BE2C (cell line): Measurements from ENCODE around the gene CUL4A.
A peak's percentile ranks its signal among the peaks of the same experiment; 100 is the strongest.

Experiments
- DNase-seq: peaks from one replicate; pipeline ENCODE4 v3.0.0-alpha.2; 2020
- H3K27me3 ChIP-seq: fragments of 250-450 bp; sonication (Bioruptor Pico); 2 replicates; pipeline ENCODE4 v1.5.1; 2020; ENCODE audit warnings: mild to moderate bottlenecking
- H3K36me3 ChIP-seq: fragments of 250-450 bp; sonication (Bioruptor Pico); 2 replicates; pipeline ENCODE4 v1.5.1; 2020; ENCODE audit warnings: mild to moderate bottlenecking
- H3K4me1 ChIP-seq: fragments of 250-450 bp; sonication (Bioruptor Pico); 2 replicates; pipeline ENCODE4 v1.5.1; 2020
- H3K4me3 ChIP-seq: 2 replicates; pipeline ENCODE4 v1.5.1; 2011; ENCODE audit warnings: low read depth, low read length
- H3K9me3 ChIP-seq: fragments of 250-450 bp; sonication (Bioruptor Pico); 2 replicates; pipeline ENCODE4 v1.5.1; 2020
- TF ChIP-seq, protein P1 (sequence below): IDR thresholded peaks from 2 replicates; pipeline ENCODE4 v1.5.1; 2012; ENCODE audit warnings: mild to moderate bottlenecking, low read depth, low read length

Gene CUL4A

DNA sequence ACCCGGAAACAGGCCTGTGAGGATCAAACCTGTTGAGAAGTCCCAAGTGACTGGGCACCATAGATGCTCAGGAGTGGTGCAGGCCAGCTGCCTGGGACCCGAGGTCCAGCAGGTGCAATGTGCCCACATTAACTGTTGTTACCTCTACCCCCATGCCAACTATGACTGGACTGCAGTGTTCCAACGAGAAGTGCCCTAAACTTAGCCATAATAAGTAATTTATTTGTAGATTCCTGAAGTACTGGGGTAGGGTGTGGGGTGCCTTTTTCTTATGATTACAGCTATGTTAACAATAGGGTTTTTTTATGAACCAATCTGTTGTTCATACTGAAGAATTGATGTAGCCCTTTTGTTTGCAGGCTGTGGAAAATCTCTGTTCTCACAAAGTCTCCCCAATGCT, 9.2 kb downstream of the CUL4A start:
- peaks cover 35% of the 10 kb centered on the region for H3K36me3 ChIP-seq
- H3K9me3 ChIP-seq: no peaks in the 10 kb centered on the region
- TF ChIP-seq, protein P1, sequence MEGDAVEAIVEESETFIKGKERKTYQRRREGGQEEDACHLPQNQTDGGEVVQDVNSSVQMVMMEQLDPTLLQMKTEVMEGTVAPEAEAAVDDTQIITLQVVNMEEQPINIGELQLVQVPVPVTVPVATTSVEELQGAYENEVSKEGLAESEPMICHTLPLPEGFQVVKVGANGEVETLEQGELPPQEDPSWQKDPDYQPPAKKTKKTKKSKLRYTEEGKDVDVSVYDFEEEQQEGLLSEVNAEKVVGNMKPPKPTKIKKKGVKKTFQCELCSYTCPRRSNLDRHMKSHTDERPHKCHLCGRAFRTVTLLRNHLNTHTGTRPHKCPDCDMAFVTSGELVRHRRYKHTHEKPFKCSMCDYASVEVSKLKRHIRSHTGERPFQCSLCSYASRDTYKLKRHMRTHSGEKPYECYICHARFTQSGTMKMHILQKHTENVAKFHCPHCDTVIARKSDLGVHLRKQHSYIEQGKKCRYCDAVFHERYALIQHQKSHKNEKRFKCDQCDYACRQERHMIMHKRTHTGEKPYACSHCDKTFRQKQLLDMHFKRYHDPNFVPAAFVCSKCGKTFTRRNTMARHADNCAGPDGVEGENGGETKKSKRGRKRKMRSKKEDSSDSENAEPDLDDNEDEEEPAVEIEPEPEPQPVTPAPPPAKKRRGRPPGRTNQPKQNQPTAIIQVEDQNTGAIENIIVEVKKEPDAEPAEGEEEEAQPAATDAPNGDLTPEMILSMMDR: no peak
- DNase-seq: no peak
- H3K4me1 ChIP-seq: peaks cover 19% of the 10 kb centered on the region; the same call in 1 of the 2 replicates
- no peaks in the 10 kb centered on the region for H3K27me3 ChIP-seq
- no peak overlapping the region for H3K4me3 ChIP-seq

DNA sequence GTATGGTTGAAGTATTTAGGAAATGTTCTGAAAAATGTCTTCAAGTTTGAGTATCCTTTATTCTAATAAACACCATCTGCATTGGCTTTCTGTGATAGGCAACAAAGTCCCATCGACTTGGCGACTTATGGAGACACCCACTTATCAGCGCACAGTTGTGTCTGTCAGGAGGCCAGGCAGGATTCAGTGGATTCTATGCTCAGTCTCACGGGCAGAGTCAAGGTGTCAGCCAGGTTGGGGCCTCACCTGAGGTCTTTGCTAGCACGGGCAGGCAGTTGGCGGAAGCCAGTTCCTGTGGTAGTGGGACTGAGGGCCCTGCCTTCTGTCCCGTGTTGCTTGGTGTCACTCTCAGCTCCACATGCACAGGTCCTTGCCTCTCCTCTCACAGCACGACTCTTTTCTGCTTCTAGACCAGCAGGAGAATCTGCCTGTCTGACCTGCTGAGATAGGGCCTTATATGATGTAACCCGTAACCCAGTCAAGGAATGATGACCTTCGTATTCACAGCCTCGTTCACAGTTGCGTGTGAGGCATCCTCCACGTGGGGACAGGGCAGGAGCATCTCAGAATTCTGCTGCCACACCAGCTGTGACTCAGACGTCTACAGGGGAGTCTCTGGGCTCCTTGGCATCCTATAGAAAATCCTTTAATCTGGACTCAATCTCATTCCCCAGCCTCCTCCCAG, 10.0 kb downstream of the CUL4A start:
- TF ChIP-seq, protein P1: no peak
- Histone ChIP-seq H3K4me3 (no peak overlapping the region), H3K4me1 (peaks cover 19% of the 10 kb centered on the region; the same call in 1 of the 2 replicates), H3K9me3 (no peaks in the 10 kb centered on the region), H3K27me3 (no peaks in the 10 kb centered on the region), H3K36me3 (peaks cover 35% of the 10 kb centered on the region)
- DNase-seq: no peak

DNA sequence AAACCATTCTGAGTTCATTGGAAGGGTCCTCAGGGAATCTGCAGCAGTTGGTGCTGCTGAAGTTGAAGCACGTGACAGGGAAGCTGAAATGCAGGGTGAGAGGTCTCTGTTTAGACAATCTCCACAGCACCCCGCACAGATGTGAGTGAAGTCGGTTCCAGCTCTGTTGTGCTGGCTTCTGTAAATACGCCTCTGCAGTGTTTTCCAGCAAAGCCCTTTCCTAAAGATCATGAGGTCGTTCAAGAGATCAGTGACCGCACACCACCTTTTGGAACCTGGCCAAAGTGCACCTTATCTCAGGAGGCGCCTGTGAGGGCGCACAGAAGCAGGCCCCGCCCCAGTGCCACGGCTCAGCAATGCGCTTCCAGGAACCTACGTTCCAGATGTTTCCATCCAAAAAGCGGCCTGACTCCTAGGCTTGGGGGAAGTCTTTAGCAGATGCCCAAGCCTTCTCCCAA, 10.8 kb downstream of the CUL4A start:
- peak; percentile 41 for DNase-seq
- Histone ChIP-seq H3K4me1 (peaks cover 19% of the 10 kb centered on the region; the same call in 1 of the 2 replicates), H3K27me3 (no peaks in the 10 kb centered on the region), H3K4me3 (no peak overlapping the region), H3K36me3 (peaks cover 41% of the 10 kb centered on the region), H3K9me3 (no peaks in the 10 kb centered on the region)
- TF ChIP-seq, protein P1: no peak

DNA sequence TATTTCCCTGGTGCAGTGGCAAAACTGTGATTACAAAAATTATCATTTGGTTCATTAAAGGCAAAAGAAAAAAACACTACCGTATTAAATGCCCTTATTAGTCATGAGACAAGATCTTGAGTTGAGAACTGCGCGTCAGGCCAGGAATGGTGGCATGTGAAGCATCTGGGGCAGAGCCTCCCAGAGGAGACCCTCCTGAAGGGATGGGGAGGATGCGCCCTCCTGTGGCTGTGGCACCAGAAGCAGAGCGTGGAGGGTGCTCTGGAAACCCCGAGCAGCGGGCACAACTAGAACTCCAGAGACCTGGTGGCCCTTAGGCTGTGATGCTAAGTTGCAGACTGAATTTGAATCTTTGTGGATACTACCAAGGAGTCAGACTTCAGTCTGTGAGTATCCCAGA, 11.5 kb downstream of the CUL4A start:
- no peaks in the 10 kb centered on the region for H3K27me3 ChIP-seq
- no peaks in the 10 kb centered on the region for H3K9me3 ChIP-seq
- peaks cover 19% of the 10 kb centered on the region; the same call in 1 of the 2 replicates for H3K4me1 ChIP-seq
- TF ChIP-seq, protein P1: peak; percentile 63
- peaks cover 48% of the 10 kb centered on the region for H3K36me3 ChIP-seq
- H3K4me3 ChIP-seq: no peak overlapping the region
- peak; percentile 60 for DNase-seq

DNA sequence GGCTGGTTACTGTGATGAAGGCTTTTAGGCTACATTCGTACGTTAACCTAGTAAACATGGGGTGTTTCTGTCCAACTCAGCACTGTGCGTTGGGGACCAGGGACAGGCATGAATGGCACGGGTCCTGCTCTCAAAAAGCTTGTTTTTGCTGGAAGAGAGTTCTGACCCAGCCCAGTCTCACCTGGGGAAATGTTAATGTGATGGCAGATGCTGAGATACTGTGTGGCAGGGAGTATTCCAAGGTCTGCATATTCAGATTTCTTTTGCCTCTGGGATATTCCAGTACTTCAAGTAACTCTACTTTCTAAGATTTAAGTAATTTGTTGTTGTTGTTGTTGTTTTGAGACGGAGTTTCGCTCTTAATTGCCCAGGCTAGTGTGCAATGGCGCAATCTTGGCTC, 13.7 kb downstream of the CUL4A start:
- Histone ChIP-seq H3K27me3 (no peaks in the 10 kb centered on the region), H3K4me1 (peaks cover 13% of the 10 kb centered on the region; the same call in 1 of the 2 replicates), H3K9me3 (no peaks in the 10 kb centered on the region), H3K36me3 (peaks cover 63% of the 10 kb centered on the region), H3K4me3 (no peak overlapping the region)
- no peak for DNase-seq
- TF ChIP-seq, protein P1: no peak

DNA sequence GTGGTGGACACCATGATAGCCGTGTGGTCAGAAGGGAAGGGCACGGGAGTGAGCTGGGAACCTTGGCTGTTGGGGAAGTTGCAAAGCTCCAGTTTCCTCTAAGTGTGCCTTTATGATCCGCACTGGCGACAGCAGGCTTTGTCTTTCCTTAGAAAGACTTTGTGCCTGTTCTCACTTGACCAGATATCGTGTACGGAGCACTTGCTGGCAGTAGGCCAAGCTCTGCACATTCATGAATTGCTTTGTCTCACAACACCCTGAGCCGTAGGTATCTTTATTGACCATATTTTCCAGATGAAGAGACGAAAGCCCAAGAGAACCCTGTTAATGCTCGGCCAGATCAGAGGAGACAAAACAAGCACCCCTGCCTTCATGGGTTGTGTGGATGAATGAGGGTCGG, 15.1 kb downstream of the CUL4A start:
- TF ChIP-seq, protein P1: no peak
- H3K27me3 ChIP-seq: no peaks in the 10 kb centered on the region
- H3K4me1 ChIP-seq: peaks cover 10% of the 10 kb centered on the region; the same call in 1 of the 2 replicates
- peak; percentile 42 for DNase-seq
- H3K4me3 ChIP-seq: no peak overlapping the region
- H3K9me3 ChIP-seq: no peaks in the 10 kb centered on the region
- peaks cover 71% of the 10 kb centered on the region for H3K36me3 ChIP-seq
